A549 (cell line): ENCODE data around the gene CDH4. TPM values are rescaled to one million over a fixed set of nuclear protein-coding genes. Genes with fewer than 3 reads are reported as not detected.

Experiments used
- ATAC-seq, 2 experiments: fragments of 200-7000 bp in 1 of 2; fragments of >200 bp in 1 of 2; cut with Nextera tagmentation in 1 of 2; cut with Tn5 transposase in 1 of 2; 3 replicates each; pipeline versions ENCODE4 v1.8.0 to v1.9.1; 2018 to 2020; ENCODE audit warnings: mild to moderate bottlenecking in 1 of 2, moderate library complexity in 1 of 2
- CTCF ChIA-PET: fragments of 300-600 bp; sonication (Branson Sonifier 250); formaldehyde crosslinking; extraction: SDS; loops from one replicate; lab custom pipeline; 2021; ENCODE audit warnings: antibody characterized with exemption, inconsistent platforms; lab: Yijun Ruan, JAX
- POLR2A ChIA-PET: fragments of 350-600 bp; formaldehyde crosslinking; extraction: SDS; loops from one replicate; lab custom pipeline; 2021; ENCODE audit warnings: antibody characterized with exemption, inconsistent platforms; lab: Yijun Ruan, JAX
- DNase-seq, 2 experiments: peaks; one replicate each; pipeline versions ENCODE4 v3.0.0 to v3.0.0-alpha.2; 2011 to 2016; ENCODE audit warnings: low read depth in 1 of 2, low spot score in 1 of 2
- FAIRE-seq: peaks from 2 replicates; lab custom pipeline; 2011; peaks lifted over from hg19 to GRCh38; lab: Jason Lieb, UNC
- H3K27ac ChIP-seq, 2 experiments: fragments of >200 bp; sonication (Bioruptor Twin); formaldehyde crosslinking; 3 replicates each; pipeline ENCODE4 v1.5.1; 2016 to 2017
- H3K4me1 ChIP-seq: fragments of >200 bp; sonication (Bioruptor Twin); formaldehyde crosslinking; 3 replicates; pipeline ENCODE4 v1.6.1; 2016
- H3K4me2 ChIP-seq: fragments of >200 bp; sonication (Bioruptor Twin); formaldehyde crosslinking; 3 replicates; pipeline ENCODE4 v1.6.1; 2016
- H3K4me3 ChIP-seq: fragments of >200 bp; sonication (Bioruptor Twin); formaldehyde crosslinking; 3 replicates; pipeline ENCODE4 v1.5.1; 2016
- H3K9me3 ChIP-seq: fragments of >200 bp; sonication (Bioruptor Twin); formaldehyde crosslinking; 3 replicates; pipeline ENCODE4 v1.6.1; 2016
- CBX2 ChIP-seq: fragments of 200-600 bp; sonication (generic); IDR thresholded peaks from 2 replicates; pipeline ENCODE4 v1.6.1; 2016; ENCODE audit warnings: low read depth, mild to moderate bottlenecking, borderline replicate concordance
- CHD2 ChIP-seq: fragments of 150-350 bp; IDR thresholded peaks from 2 replicates; pipeline ENCODE4 v1.6.1; 2014; ENCODE audit warnings: low read length; ENCODE audit not compliant: partially characterized antibody
- CHD4 ChIP-seq: fragments of 200-600 bp; sonication (generic); IDR thresholded peaks from 2 replicates; pipeline ENCODE4 v1.6.1; 2016; ENCODE audit warnings: antibody characterized with exemption, mild to moderate bottlenecking, borderline replicate concordance
- EHF ChIP-seq: fragments of 250-450 bp; sonication (Bioruptor Pico); IDR thresholded peaks from 2 replicates; pipeline ENCODE4 v1.5.0; 2020; ENCODE audit warnings: mild to moderate bottlenecking
- EP300 ChIP-seq, 2 experiments: fragments of >200 bp; sonication (Bioruptor Twin); formaldehyde crosslinking; IDR thresholded peaks; 2 replicates in 1 of 2; 3 replicates in 1 of 2; pipeline ENCODE4 v1.6.1; 2016 to 2017
- FOXS1 ChIP-seq: fragments of 250-450 bp; sonication (Bioruptor Pico); IDR thresholded peaks from 2 replicates; pipeline ENCODE4 v1.5.0; 2020; ENCODE audit warnings: mild to moderate bottlenecking, moderate library complexity
- KDM1A ChIP-seq: fragments of 200-600 bp; sonication (generic); IDR thresholded peaks from 2 replicates; pipeline ENCODE4 v1.6.1; 2016; ENCODE audit warnings: low read depth, mild to moderate bottlenecking
- MAFK ChIP-seq: fragments of 450-650 bp; IDR thresholded peaks from 2 replicates; pipeline ENCODE4 v1.6.1; 2014; ENCODE audit not compliant: partially characterized antibody
- NFE2L2 ChIP-seq: fragments of 150-350 bp; conservative IDR thresholded peaks from 2 replicates; pipeline ENCODE4 v1.6.1; 2014; ENCODE audit warnings: low read length
- NPAS2 ChIP-seq: fragments of 250-450 bp; sonication (Bioruptor Pico); IDR thresholded peaks from 2 replicates; pipeline ENCODE4 v1.8.0; 2022; ENCODE audit warnings: mild to moderate bottlenecking, moderate library complexity, borderline replicate concordance
- RNF2 ChIP-seq: fragments of 200-600 bp; sonication (generic); IDR thresholded peaks from 2 replicates; pipeline ENCODE4 v1.6.1; 2016; ENCODE audit warnings: low read depth, mild to moderate bottlenecking, antibody characterized with exemption, moderate library complexity, borderline replicate concordance
- TP53 ChIP-seq: fragments of 250-450 bp; sonication (Bioruptor Pico); IDR thresholded peaks from 2 replicates; pipeline ENCODE4 v1.5.0; 2021; ENCODE audit warnings: mild to moderate bottlenecking, moderate library complexity
- ZC3H11A ChIP-seq: fragments of 450-650 bp; IDR thresholded peaks from 2 replicates; pipeline ENCODE4 v1.6.1; 2014; ENCODE audit warnings: antibody characterized with exemption, mild to moderate bottlenecking
- ZFP36 ChIP-seq: fragments of 450-650 bp; IDR thresholded peaks from 2 replicates; pipeline ENCODE4 v1.6.1; 2014; ENCODE audit warnings: borderline replicate concordance; ENCODE audit not compliant: partially characterized antibody
- WGBS: methylation state at CpG from one replicate; pipeline ENCODE4 v1.1.6; 2017; ENCODE audit errors: missing lambda C conversion rate; 5-methylcytosine and 5-hydroxymethylcytosine counted together
- polyA plus RNA-seq, 4 experiments: library from polyadenylated mRNA; depleted of rRNA in 3 of 4; stranded (reverse); fragments of >200 nt; fragmentation: RNase III in 1 of 4; extraction: RNeasy Plus Mini Kit Qiagen cat#74134 plus additional on column Dnase treatment in 1 of 4; gene quantifications; 2 replicates in 3 of 4; 3 replicates in 1 of 4; pipeline ENCODE4 v1.2.3, GENCODE V29; 2011 to 2017
- TF ChIP-seq, protein P1 (sequence below): fragments of >200 bp; sonication (Bioruptor Twin); formaldehyde crosslinking; IDR thresholded peaks from 3 replicates; pipeline ENCODE4 v1.5.1; 2016
- TF ChIP-seq, protein P2 (sequence below): fragments of 250-450 bp; sonication (Bioruptor Pico); IDR thresholded peaks from 2 replicates; pipeline ENCODE4 v1.5.0; 2021; ENCODE audit warnings: mild to moderate bottlenecking, moderate library complexity, borderline replicate concordance
- TF ChIP-seq, protein P3 (sequence below): IDR thresholded peaks from 2 replicates; pipeline ENCODE4 v1.6.1; 2012
- TF ChIP-seq, protein P4 (sequence below): IDR thresholded peaks from 2 replicates; pipeline ENCODE4 v1.6.1; 2012; ENCODE audit warnings: low read depth, borderline replicate concordance

The CDH4 gene
- polyA plus RNA-seq, 2 of the 4 experiments (the other 2 are of a cell fraction), result 3.4 to 10.3 TPM

DNA sequence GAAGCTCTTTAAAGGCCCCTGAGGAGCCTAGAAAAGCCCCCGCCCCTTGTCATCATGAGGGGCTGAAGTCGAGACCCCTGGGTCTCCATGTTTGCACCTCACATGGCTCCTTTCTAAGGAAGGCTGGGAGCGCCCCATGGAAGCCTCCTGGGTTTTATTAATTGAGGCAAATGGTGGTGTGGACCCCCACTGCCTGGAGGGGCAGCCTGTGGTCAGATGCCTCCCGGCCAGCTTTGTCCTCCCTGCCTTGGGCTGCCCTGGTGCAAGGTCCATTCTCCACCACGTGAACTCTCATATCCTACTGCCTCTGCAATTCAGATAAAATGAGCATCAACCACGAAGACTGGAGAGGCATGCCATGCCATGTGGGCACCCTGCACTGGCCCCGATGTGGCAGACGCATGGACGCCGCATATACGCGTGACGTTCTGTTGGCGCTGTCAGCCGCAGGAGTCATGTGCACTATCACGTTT, 518.1 kb downstream of the CDH4 start:
- DNase-seq (no peak), ATAC-seq (no peak), FAIRE-seq (no peak)
- H3K4me2 ChIP-seq, result no peak overlapping the region
- no peaks in the 10 kb centered on the region for H3K9me3 ChIP-seq
- no peak overlapping the region for H3K4me3 ChIP-seq
- no peak for TF ChIP-seq CHD4
- ChIA-PET POLR2A (no interaction called here), CTCF (no interaction called here)
- H3K27ac ChIP-seq, result no peak overlapping the region
- WGBS, result 77% methylated on average over 13 of the region's 16 CpGs
- no peaks in the 10 kb centered on the region for H3K4me1 ChIP-seq

DNA sequence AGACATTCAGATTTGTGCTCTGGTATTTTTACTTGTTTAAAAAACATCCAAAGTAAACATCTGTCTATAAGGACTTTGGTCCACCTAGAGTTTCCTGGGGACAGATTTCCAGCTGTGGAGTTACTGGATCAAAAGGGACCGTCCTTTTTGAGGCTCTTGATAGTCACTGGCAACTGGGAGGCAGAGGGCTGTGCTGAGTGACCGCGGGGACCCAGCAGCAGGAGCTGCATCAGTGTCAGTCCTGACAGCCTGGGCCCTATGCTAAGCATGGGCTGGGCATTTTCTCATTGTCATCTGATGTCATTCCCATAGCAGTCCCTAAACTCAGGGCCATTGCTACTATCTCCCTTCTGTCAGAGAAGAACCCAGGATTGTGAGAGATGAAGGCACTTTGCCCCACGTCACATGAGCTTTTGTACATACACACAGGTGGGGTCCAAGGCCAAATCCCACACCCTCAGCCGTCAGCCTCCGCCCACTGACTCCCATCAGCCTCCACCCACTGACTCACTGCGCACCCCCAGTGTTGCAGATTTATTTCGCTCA, 519.8 kb downstream of the CDH4 start:
- CTCF ChIA-PET, result no interaction called here

DNA sequence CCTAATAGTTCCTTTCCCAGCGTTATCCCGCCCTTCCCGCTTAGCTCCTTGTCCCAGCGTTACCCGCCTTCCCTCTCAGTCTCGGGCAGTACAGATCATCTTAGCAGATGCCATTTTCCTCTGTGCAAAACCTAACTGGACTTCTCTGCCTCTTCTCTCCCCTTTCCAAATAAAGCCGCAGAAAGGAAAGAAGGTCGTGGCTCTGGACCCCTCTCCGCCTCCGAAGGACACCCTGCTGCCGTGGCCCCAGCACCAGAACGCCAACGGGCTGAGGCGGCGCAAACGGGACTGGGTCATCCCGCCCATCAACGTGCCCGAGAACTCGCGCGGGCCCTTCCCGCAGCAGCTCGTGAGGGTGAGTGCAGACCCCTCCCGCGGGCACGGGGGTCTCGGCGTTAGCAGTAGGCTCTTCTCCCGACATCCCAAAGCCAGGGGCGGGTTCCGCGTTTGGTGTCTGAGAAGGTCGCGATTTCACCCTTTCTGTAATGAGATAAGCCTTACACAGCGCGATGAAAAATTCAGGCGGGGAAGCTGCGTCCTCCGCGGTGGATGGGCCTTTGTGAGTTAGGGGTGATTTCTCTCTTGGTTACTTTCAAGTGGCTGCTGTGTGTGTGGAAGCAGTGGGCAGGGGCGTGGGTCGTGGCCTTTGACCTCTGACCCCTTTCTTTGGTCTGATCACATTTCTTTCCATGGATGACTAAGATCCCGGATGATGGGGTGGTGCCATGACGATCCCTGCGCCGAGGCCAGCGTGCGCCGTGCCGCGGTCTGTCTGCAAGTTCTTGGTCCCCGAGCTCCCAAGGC, 521.0 kb downstream of the CDH4 start:
- DNase-seq (no peak), FAIRE-seq (no peak), ATAC-seq (no peak)
- no peak overlapping the region for H3K4me3 ChIP-seq
- no peak overlapping the region for H3K27ac ChIP-seq
- no peak overlapping the region for H3K4me2 ChIP-seq
- no peaks in the 10 kb centered on the region for H3K9me3 ChIP-seq
- TF ChIP-seq FOXS1, result no peak
- TF ChIP-seq, protein P1, sequence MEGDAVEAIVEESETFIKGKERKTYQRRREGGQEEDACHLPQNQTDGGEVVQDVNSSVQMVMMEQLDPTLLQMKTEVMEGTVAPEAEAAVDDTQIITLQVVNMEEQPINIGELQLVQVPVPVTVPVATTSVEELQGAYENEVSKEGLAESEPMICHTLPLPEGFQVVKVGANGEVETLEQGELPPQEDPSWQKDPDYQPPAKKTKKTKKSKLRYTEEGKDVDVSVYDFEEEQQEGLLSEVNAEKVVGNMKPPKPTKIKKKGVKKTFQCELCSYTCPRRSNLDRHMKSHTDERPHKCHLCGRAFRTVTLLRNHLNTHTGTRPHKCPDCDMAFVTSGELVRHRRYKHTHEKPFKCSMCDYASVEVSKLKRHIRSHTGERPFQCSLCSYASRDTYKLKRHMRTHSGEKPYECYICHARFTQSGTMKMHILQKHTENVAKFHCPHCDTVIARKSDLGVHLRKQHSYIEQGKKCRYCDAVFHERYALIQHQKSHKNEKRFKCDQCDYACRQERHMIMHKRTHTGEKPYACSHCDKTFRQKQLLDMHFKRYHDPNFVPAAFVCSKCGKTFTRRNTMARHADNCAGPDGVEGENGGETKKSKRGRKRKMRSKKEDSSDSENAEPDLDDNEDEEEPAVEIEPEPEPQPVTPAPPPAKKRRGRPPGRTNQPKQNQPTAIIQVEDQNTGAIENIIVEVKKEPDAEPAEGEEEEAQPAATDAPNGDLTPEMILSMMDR, result no peak
- no peak for TF ChIP-seq CHD4
- TF ChIP-seq CBX2, result no peak
- no peak for TF ChIP-seq EP300 (IDR thresholded peaks at IDR 0.05)
- TF ChIP-seq, protein P2, sequence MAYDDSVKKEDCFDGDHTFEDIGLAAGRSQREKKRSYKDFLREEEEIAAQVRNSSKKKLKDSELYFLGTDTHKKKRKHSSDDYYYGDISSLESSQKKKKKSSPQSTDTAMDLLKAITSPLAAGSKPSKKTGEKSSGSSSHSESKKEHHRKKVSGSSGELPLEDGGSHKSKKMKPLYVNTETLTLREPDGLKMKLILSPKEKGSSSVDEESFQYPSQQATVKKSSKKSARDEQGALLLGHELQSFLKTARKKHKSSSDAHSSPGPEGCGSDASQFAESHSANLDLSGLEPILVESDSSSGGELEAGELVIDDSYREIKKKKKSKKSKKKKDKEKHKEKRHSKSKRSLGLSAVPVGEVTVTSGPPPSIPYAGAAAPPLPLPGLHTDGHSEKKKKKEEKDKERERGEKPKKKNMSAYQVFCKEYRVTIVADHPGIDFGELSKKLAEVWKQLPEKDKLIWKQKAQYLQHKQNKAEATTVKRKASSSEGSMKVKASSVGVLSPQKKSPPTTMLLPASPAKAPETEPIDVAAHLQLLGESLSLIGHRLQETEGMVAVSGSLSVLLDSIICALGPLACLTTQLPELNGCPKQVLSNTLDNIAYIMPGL (CRISPR knock-in tag), result no peak
- no peak for TF ChIP-seq NPAS2
- TF ChIP-seq CHD2, result no peak
- no peak for TF ChIP-seq RNF2
- TF ChIP-seq MAFK, result no peak
- 79% methylated on average over 53 of the region's 53 CpGs for WGBS
- ChIA-PET CTCF (no interaction called here), POLR2A (interaction anchor here (0.5 kb wide), 1 partner anchor 24 kb away, joined by 3 read pairs; no protein-coding TSS in a partner anchor)
- no peaks in the 10 kb centered on the region for H3K4me1 ChIP-seq

More for the DNA sequence above, 519.8 kb downstream of the CDH4 start:
- TF ChIP-seq EHF (no peak), NFE2L2 (no peak), KDM1A (no peak), TP53 (no peak), EP300 (IDR thresholded peaks at IDR 0.05) (no peak), ZFP36 (no peak), ZC3H11A (no peak)
- TF ChIP-seq, protein P3, sequence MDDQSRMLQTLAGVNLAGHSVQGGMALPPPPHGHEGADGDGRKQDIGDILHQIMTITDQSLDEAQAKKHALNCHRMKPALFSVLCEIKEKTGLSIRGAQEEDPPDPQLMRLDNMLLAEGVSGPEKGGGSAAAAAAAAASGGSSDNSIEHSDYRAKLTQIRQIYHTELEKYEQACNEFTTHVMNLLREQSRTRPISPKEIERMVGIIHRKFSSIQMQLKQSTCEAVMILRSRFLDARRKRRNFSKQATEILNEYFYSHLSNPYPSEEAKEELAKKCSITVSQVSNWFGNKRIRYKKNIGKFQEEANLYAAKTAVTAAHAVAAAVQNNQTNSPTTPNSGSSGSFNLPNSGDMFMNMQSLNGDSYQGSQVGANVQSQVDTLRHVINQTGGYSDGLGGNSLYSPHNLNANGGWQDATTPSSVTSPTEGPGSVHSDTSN, result no peak
- TF ChIP-seq, protein P4, sequence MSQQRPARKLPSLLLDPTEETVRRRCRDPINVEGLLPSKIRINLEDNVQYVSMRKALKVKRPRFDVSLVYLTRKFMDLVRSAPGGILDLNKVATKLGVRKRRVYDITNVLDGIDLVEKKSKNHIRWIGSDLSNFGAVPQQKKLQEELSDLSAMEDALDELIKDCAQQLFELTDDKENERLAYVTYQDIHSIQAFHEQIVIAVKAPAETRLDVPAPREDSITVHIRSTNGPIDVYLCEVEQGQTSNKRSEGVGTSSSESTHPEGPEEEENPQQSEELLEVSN, result no peak
- TF ChIP-seq, all 56 proteins: peak for 0
- Histone ChIP-seq H3K4me2 (no peak overlapping the region), H3K4me3 (no peak overlapping the region), H3K9me3 (no peaks in the 10 kb centered on the region), H3K4me1 (no peaks in the 10 kb centered on the region), H3K27ac (no peak overlapping the region)
- no peak for FAIRE-seq
- 61% methylated on average over 8 of the region's 8 CpGs for WGBS
- ATAC-seq, result 0 out of 6 replicates have a peak, but pooled peaks of 1 of the 2 experiments have one; percentile 23
- no peak for DNase-seq
- POLR2A ChIA-PET, result no interaction called here
